HG03432 (cell line): ENCODE measurements around the gene IRX3.
"Not testable (repeated sequence)": the region's sequence is repeated elsewhere in the genome, so short reads cannot be mapped to it uniquely, and the experiment has no call there.

ENCODE experiments used
- ATAC-seq: cut with Tn5 transposase; IDR thresholded peaks from one replicate; pipeline ENCODE4 v1.9.1; 2021; ENCODE audit warnings: mild to moderate bottlenecking, moderate library complexity; ENCODE audit not compliant: unreplicated experiment

IRX3 gene

DNA sequence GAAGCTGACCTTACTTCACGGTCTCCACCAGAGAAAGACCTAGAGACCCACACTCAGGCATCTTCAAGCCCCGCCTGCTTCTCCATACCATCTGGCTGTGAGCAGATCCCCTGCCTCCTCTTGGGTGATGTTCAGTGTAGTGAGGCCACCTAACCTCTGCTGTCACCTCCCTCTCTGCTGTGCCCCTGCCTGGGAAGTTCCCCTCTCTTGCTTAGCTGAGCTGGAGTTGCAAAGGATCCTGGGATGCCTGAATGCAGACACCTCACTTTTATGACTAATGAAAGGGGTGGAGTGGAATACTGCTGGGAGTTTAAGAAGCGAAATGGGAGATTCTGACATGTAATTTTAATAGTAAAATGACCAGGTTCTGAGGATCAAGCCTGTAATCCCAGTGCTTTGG lies 5.8 kb downstream of the IRX3 start:
- ATAC-seq: no peak

- ATAC-seq: no peak
These were observed 8.5 kb downstream of the IRX3 start for GRCh38 chr16:54277845-54278703.

DNA sequence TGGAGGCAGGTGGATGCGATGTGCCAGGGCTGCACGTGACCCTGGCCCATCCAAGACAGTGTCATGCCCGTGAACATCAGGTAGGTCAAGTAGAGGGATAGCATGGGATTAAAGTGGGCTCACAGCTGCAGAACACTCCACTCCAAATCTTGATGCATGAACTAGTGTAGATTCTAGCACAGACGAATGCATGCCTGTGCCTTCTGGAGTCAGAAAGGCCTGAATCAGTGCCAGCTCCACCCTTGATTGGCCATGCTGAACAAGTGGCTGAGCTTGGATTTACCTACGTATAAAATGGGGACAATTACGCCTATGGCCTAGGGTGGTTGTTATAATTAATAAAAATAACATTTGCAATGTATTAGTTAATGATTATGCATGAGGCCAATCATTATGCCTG lies 10.6 kb downstream of the IRX3 start:
- no peak for ATAC-seq

DNA sequence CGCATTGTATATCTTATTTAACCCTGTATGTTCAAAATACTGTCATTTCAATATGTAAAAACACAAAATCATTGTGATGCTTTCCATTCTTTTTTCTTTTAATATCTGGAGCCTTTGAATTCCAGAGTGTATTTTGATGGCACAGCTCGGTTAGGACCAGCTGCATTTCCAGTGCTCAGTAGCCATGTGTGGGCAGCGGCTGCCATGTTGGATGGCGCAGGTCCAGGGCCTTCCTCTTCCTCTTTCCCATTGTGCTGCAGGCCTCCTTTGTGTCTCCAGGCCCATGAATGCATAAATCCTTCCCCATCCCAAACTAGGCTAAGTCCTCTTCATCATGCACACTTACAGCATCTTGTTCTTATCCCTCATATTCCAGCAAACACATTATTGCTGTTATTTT lies 13.0 kb downstream of the IRX3 start:
- ATAC-seq: no peak

- no peak for ATAC-seq
These were observed 15.9 kb downstream of the IRX3 start for GRCh38 chr16:54270711-54271110.

- no peak for ATAC-seq
These were observed 17.1 kb downstream of the IRX3 start for GRCh38 chr16:54269461-54269860.

- ATAC-seq: no peak
These were observed 17.8 kb downstream of the IRX3 start for GRCh38 chr16:54268766-54269165.

- no peak for ATAC-seq
These were observed 18.2 kb downstream of the IRX3 start for GRCh38 chr16:54268340-54268739.

- no peak for ATAC-seq
These were observed 20.1 kb downstream of the IRX3 start for GRCh38 chr16:54266363-54266955.

- no peak for ATAC-seq
These were observed 20.9 kb downstream of the IRX3 start for GRCh38 chr16:54265575-54266107.

DNA sequence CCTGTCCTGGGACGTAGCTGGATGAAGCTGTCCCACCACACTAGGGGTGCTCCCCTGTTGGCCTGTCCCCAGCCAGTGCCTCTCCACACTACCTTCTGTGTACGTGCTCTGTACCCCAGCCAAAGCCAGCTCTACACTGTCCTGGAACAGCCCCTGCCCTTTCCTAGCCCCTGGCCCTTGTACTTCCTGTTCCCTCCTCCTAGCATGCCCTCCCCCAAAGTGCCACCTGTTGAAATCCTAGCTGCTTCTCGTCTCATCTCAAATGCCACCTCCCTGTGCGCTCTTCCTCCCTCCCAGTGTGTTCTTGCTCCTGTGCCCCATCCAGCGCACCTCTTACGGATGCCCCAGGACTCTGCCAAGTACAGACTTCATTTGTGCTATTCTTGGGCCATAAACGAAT lies 33.5 kb downstream of the IRX3 start:
- no peak for ATAC-seq

DNA sequence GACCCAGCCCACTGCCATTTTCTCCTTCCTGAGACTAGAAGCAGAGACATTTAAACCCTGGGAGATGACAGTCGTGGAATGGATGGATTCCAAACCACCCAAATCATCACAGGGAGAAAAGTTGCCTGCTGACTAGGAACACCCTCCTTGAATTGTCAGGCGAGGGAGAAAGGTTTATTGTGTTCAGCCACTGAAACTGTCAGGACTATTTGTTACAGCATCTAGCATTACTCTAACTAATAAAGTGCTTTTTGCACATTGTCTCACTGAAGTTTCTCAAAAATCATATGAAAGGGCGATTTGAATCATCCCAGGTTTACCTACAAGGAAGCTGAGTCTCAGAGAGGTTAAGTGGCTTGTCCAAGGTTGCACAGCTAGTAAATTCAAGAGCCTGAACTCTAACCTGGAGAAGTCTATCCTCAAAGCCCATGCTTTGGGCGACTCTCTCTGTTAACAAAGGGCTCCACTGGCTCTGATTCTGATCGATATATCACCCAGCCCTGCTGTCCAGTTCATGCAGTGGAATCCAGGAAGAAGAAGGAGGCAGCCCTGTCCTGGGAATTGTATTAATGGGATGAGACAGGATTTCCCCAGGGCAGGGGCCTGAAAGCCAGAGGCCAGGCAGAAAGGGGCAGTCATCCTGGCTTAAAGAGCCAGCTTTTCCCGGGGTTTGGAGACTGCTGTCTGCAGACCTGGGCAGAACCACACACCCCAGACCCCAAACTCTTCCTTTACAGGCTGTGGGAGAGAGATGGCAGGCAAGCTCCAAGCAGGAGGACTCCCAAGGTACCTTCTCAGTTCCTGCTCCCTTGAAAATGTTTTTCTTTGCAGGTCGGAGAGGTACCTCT lies 37.5 kb downstream of the IRX3 start:
- no peak for ATAC-seq

DNA sequence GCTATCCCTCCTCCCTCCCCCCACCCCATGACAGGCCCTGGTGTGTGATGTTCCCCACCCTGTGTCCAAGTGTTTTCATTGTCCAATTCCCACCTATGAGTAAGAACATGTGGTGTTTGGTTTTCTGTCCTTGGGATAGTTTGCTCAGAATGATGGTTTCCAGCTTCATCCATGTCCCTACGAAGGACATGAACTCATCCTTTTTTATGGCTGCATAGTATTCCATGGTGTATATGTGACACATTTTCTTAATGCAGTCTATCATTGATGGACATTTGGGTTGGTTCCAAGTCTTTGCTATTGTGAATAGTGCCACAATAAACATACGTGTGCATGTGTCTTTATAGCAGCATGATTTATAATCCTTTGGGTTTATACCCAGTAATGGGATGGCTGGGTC lies 38.9 kb downstream of the IRX3 start:
- ATAC-seq: not testable (repeated sequence)

DNA sequence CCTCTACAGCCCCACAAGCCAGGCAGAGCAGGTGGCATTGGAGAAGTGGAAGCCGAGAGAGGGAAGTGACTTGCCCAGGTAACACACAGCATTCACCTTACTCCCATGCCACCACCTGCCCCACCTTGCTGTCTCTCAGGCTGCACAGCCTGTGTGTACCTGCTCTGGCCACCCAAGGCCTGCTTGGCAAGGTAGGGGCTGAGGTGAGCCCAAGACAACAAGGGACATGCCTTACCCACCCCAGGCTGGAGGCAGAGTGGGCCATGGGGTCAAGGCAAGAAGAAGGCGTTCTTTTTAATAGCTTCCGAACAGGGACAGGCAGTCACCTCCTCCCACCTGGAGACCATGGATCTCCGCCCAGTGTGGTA lies 40.1 kb downstream of the IRX3 start:
- no peak for ATAC-seq

- ATAC-seq: no peak
These were observed 40.7 kb downstream of the IRX3 start for GRCh38 chr16:54245788-54246453.

GRCh38 chr16:54244061-54244886 lies 42.3 kb downstream of the IRX3 start:
- ATAC-seq: no peak

DNA sequence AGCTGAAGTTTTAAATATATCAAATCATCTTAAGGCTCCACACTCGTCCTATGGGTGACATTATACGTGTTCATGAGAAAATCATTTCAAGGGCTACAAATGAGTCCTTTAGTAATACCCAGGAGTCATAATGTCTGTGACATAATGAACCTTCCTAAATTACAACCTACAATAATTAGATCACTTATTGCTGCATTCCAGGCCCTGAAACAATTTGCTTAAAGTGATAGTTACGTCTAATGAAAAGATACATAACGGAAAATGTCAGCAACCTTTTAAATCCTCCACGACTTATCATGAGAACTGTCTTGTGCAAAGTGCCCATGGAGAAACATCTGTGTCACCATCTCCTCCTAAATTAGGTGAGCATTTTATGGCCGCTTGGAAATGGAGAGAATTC lies 43.4 kb downstream of the IRX3 start:
- ATAC-seq: no peak

- no peak for ATAC-seq
These were observed 44.4 kb downstream of the IRX3 start for GRCh38 chr16:54242199-54242598.

DNA sequence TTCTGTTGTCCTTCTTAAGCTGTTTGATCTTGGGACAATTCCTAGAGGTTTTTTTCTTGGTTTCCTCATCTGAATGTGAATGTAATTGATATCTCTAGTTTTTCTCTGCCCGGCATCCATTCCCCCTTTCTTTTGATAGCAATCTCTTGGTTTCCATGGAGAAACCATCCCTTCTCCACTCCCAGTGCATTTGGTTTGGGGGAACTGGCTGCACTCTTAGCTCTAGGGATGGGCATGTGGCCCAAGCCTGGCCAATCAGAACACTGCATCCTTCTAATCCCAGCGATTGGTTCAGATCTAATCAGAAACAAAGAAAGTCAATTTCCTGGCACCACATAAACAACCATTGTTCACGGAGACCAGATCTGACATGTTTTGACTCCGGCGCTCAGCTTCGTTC lies 45.1 kb downstream of the IRX3 start:
- no peak for ATAC-seq
